Measurements from ENCODE around the gene DOCK9. TPM values are rescaled to one million over a fixed set of nuclear protein-coding genes. Genes with fewer than 3 reads are reported as not detected.

Gene DOCK9
- total and polyA plus RNA-seq, 9 donors: 77.2 to 108 (median 84.6) TPM

GRCh38 chr13:98881390-98881789 is 96.5 kb downstream of the DOCK9 start:
- Histone ChIP-seq H3K36me3 (ENCODE audit: control insufficient read depth, insufficient read depth, low read length) (peaks cover 72% of the 10 kb centered on the region), H3K27me3 (ENCODE audit: control insufficient read depth, insufficient read depth, low read length) (no peaks in the 10 kb centered on the region), H3K27ac (ENCODE audit: low read length) (no peak overlapping the region), H3K4me1 (ENCODE audit: control insufficient read depth, insufficient read depth, low read length) (peaks cover 19% of the 10 kb centered on the region), H3K4me3 (ENCODE audit: low read length) (no peak overlapping the region), H3K9me3 (replicated peaks; ENCODE audit: control insufficient read depth, low read depth, low read length) (no peaks in the 10 kb centered on the region)
- no CpG with 5 or more reads among the region's 2 CpGs for WGBS (ENCODE audit: insufficient coverage)
- no peak for DNase-seq

GRCh38 chr13:98880677-98881076 is 97.2 kb downstream of the DOCK9 start:
- H3K4me3 ChIP-seq (ENCODE audit: low read length): no peak overlapping the region
- peaks cover 18% of the 10 kb centered on the region for H3K4me1 ChIP-seq (ENCODE audit: control insufficient read depth, insufficient read depth, low read length)
- no peak for DNase-seq
- no peak overlapping the region for H3K27ac ChIP-seq (ENCODE audit: low read length)
- H3K36me3 ChIP-seq (ENCODE audit: control insufficient read depth, insufficient read depth, low read length): peaks cover 76% of the 10 kb centered on the region
- no CpG with 5 or more reads among the region's 2 CpGs for WGBS (ENCODE audit: insufficient coverage)
- H3K27me3 ChIP-seq (ENCODE audit: control insufficient read depth, insufficient read depth, low read length): no peaks in the 10 kb centered on the region
- H3K9me3 ChIP-seq (replicated peaks; ENCODE audit: control insufficient read depth, low read depth, low read length): no peaks in the 10 kb centered on the region

- no peaks in the 10 kb centered on the region for H3K27me3 ChIP-seq (ENCODE audit: control insufficient read depth, insufficient read depth, low read length)
- H3K9me3 ChIP-seq (replicated peaks; ENCODE audit: control insufficient read depth, low read depth, low read length): no peaks in the 10 kb centered on the region
- H3K36me3 ChIP-seq (ENCODE audit: control insufficient read depth, insufficient read depth, low read length): peaks cover 79% of the 10 kb centered on the region
- H3K4me3 ChIP-seq (ENCODE audit: low read length): no peak overlapping the region
- peak; percentile 34 for DNase-seq
- peaks cover 22% of the 10 kb centered on the region for H3K4me1 ChIP-seq (ENCODE audit: control insufficient read depth, insufficient read depth, low read length)
- H3K27ac ChIP-seq (ENCODE audit: low read length): no peak overlapping the region
- 30% methylated on average over 2 of the region's 6 CpGs for WGBS (ENCODE audit: insufficient coverage)
These were observed 97.9 kb downstream of the DOCK9 start for GRCh38 chr13:98879957-98880356.

- peaks cover 83% of the 10 kb centered on the region for H3K36me3 ChIP-seq (ENCODE audit: control insufficient read depth, insufficient read depth, low read length)
- 43% methylated on average over 1 of the region's 4 CpGs for WGBS (ENCODE audit: insufficient coverage)
- DNase-seq: no peak
- H3K27me3 ChIP-seq (ENCODE audit: control insufficient read depth, insufficient read depth, low read length): no peaks in the 10 kb centered on the region
- peak overlapping the region; percentile 29 for H3K27ac ChIP-seq (ENCODE audit: low read length)
- no peaks in the 10 kb centered on the region for H3K9me3 ChIP-seq (replicated peaks; ENCODE audit: control insufficient read depth, low read depth, low read length)
- peaks cover 20% of the 10 kb centered on the region for H3K4me1 ChIP-seq (ENCODE audit: control insufficient read depth, insufficient read depth, low read length)
- H3K4me3 ChIP-seq (ENCODE audit: low read length): no peak overlapping the region
These were observed 98.7 kb downstream of the DOCK9 start for GRCh38 chr13:98879127-98879520.

- 40% methylated on average over 2 of the region's 5 CpGs for WGBS (ENCODE audit: insufficient coverage)
- peak overlapping the region; percentile 29 for H3K27ac ChIP-seq (ENCODE audit: low read length)
- H3K36me3 ChIP-seq (ENCODE audit: control insufficient read depth, insufficient read depth, low read length): peaks cover 83% of the 10 kb centered on the region
- peak; percentile 89 for DNase-seq
- H3K27me3 ChIP-seq (ENCODE audit: control insufficient read depth, insufficient read depth, low read length): no peaks in the 10 kb centered on the region
- H3K4me3 ChIP-seq (ENCODE audit: low read length): no peak overlapping the region
- peaks cover 2% of the 10 kb centered on the region for H3K9me3 ChIP-seq (replicated peaks; ENCODE audit: control insufficient read depth, low read depth, low read length)
- peaks cover 20% of the 10 kb centered on the region for H3K4me1 ChIP-seq (ENCODE audit: control insufficient read depth, insufficient read depth, low read length)
These were observed 99.3 kb downstream of the DOCK9 start for GRCh38 chr13:98878486-98879126.

- Histone ChIP-seq H3K9me3 (replicated peaks; ENCODE audit: control insufficient read depth, low read depth, low read length) (peaks cover 8% of the 10 kb centered on the region), H3K4me1 (ENCODE audit: control insufficient read depth, insufficient read depth, low read length) (peaks cover 20% of the 10 kb centered on the region), H3K27me3 (ENCODE audit: control insufficient read depth, insufficient read depth, low read length) (no peaks in the 10 kb centered on the region), H3K36me3 (ENCODE audit: control insufficient read depth, insufficient read depth, low read length) (peaks cover 84% of the 10 kb centered on the region), H3K27ac (ENCODE audit: low read length) (peak overlapping the region; percentile 26), H3K4me3 (ENCODE audit: low read length) (no peak overlapping the region)
- WGBS (ENCODE audit: insufficient coverage): no CpG with 5 or more reads among the region's 4 CpGs
- no peak for DNase-seq
These were observed 99.9 kb downstream of the DOCK9 start for GRCh38 chr13:98877936-98878335.

GRCh38 chr13:98877466-98877865 is 100.4 kb downstream of the DOCK9 start:
- no peak for DNase-seq
- H3K27ac ChIP-seq (ENCODE audit: low read length): no peak overlapping the region
- peaks cover 84% of the 10 kb centered on the region for H3K36me3 ChIP-seq (ENCODE audit: control insufficient read depth, insufficient read depth, low read length)
- peaks cover 20% of the 10 kb centered on the region for H3K4me1 ChIP-seq (ENCODE audit: control insufficient read depth, insufficient read depth, low read length)
- H3K27me3 ChIP-seq (ENCODE audit: control insufficient read depth, insufficient read depth, low read length): no peaks in the 10 kb centered on the region
- WGBS (ENCODE audit: insufficient coverage): 100% methylated on average over 1 of the region's 3 CpGs
- peaks cover 10% of the 10 kb centered on the region for H3K9me3 ChIP-seq (replicated peaks; ENCODE audit: control insufficient read depth, low read depth, low read length)
- H3K4me3 ChIP-seq (ENCODE audit: low read length): no peak overlapping the region

GRCh38 chr13:98875146-98875729 is 102.6 kb downstream of the DOCK9 start:
- no peak overlapping the region for H3K27ac ChIP-seq (ENCODE audit: low read length)
- H3K4me1 ChIP-seq (ENCODE audit: control insufficient read depth, insufficient read depth, low read length): peaks cover 14% of the 10 kb centered on the region
- no peaks in the 10 kb centered on the region for H3K27me3 ChIP-seq (ENCODE audit: control insufficient read depth, insufficient read depth, low read length)
- no CpG with 5 or more reads among the region's 1 CpG for WGBS (ENCODE audit: insufficient coverage)
- H3K4me3 ChIP-seq (ENCODE audit: low read length): no peak overlapping the region
- peaks cover 73% of the 10 kb centered on the region for H3K36me3 ChIP-seq (ENCODE audit: control insufficient read depth, insufficient read depth, low read length)
- H3K9me3 ChIP-seq (replicated peaks; ENCODE audit: control insufficient read depth, low read depth, low read length): peaks cover 10% of the 10 kb centered on the region
- no peak for DNase-seq

GRCh38 chr13:98874029-98874397 is 103.9 kb downstream of the DOCK9 start:
- Histone ChIP-seq H3K9me3 (replicated peaks; ENCODE audit: control insufficient read depth, low read depth, low read length) (peaks cover 10% of the 10 kb centered on the region), H3K4me1 (ENCODE audit: control insufficient read depth, insufficient read depth, low read length) (peaks cover 11% of the 10 kb centered on the region), H3K36me3 (ENCODE audit: control insufficient read depth, insufficient read depth, low read length) (peaks cover 73% of the 10 kb centered on the region), H3K4me3 (ENCODE audit: low read length) (no peak overlapping the region), H3K27ac (ENCODE audit: low read length) (no peak overlapping the region), H3K27me3 (ENCODE audit: control insufficient read depth, insufficient read depth, low read length) (no peaks in the 10 kb centered on the region)
- no peak for DNase-seq
- WGBS (ENCODE audit: insufficient coverage): no CpG with 5 or more reads among the region's 2 CpGs

GRCh38 chr13:98873377-98874028 is 104.4 kb downstream of the DOCK9 start:
- H3K4me1 ChIP-seq (ENCODE audit: control insufficient read depth, insufficient read depth, low read length): peaks cover 6% of the 10 kb centered on the region
- H3K27ac ChIP-seq (ENCODE audit: low read length): no peak overlapping the region
- no peak for DNase-seq
- peaks cover 68% of the 10 kb centered on the region for H3K36me3 ChIP-seq (ENCODE audit: control insufficient read depth, insufficient read depth, low read length)
- peaks cover 10% of the 10 kb centered on the region for H3K9me3 ChIP-seq (replicated peaks; ENCODE audit: control insufficient read depth, low read depth, low read length)
- no CpG with 5 or more reads among the region's 3 CpGs for WGBS (ENCODE audit: insufficient coverage)
- no peaks in the 10 kb centered on the region for H3K27me3 ChIP-seq (ENCODE audit: control insufficient read depth, insufficient read depth, low read length)
- no peak overlapping the region for H3K4me3 ChIP-seq (ENCODE audit: low read length)
